Activated naive CD8-positive, alpha-beta T cell (primary cell): ENCODE data around the gene MRPS26.
A peak's percentile ranks its signal among the peaks of the same experiment; 100 is the strongest.

Source experiments
- H3K27ac Mint-ChIP-seq: one replicate; pipeline ENCODE4 v1.8.0; 2021; ENCODE audit warnings: mixed read lengths
- H3K27me3 Mint-ChIP-seq: one replicate; pipeline ENCODE4 v1.8.0; 2021; ENCODE audit warnings: mixed read lengths
- H3K36me3 Mint-ChIP-seq: one replicate; pipeline ENCODE4 v1.8.0; 2021; ENCODE audit warnings: mixed read lengths
- H3K4me1 Mint-ChIP-seq: one replicate; pipeline ENCODE4 v1.8.0; 2021; ENCODE audit warnings: low read depth, mixed read lengths
- H3K4me3 Mint-ChIP-seq: one replicate; pipeline ENCODE4 v1.8.0; 2021; ENCODE audit warnings: mild to moderate bottlenecking, mixed read lengths
- H3K9me3 Mint-ChIP-seq: one replicate; pipeline ENCODE4 v1.8.0; 2021; ENCODE audit warnings: low read depth, mixed read lengths

The MRPS26 gene

DNA sequence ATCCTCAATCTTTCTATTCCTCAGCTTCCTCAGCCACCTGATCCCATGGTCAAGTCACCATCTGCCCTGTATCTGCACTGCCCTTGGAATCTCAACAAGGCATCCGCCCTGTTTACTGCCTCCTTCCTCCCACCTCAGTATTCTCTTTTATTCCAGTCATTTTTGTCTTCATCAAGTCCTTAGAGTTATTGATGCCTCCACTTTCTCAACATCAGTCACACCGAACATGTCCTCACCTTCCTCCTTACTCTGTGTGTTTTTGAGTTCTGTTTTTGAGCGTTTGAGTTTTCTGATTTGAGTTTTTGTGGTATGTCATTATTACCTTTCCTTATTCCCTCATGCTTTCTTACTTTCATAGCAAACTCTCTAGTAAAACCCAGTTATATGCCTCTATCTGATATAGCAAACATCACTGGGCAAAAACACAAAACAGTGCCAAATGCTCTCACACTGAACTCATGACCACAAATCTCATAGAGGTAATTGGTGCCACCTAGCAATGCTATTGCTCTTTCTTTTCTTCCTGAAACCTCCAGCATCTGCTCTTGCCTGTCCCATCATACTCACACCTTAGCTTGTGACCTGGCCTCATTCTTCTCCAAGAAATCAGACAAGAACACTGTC lies 14.2 kb upstream of the MRPS26 start:
- Mint-ChIP-seq H3K27ac (no peak overlapping the region), H3K36me3 (peaks cover 4% of the 10 kb centered on the region), H3K4me3 (no peak overlapping the region), H3K4me1 (no peaks in the 10 kb centered on the region), H3K9me3 (no peaks in the 10 kb centered on the region), H3K27me3 (no peaks in the 10 kb centered on the region)

DNA sequence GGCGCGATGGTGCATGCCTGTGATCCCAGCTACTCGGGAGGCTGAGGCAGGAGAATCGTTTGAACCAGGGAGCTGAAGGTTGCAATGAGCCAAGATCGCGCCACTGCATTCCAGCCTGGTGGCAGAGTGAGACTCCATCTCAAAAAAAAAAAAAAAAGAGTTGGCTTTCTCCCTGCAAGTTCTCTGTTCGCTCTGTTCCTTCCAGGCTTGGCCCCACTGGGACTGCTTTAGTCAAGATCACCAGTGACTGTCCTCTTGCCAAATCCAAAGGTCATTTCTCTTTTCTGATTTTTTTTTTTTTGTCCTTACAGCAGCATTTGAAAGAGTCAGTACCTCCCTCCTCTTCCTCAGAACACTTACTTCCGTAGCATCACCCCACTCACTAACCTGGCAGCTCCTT lies 13.2 kb upstream of the MRPS26 start:
- Mint-ChIP-seq H3K36me3 (peaks cover 4% of the 10 kb centered on the region), H3K9me3 (no peaks in the 10 kb centered on the region), H3K4me1 (no peaks in the 10 kb centered on the region), H3K4me3 (no peak overlapping the region), H3K27ac (no peak overlapping the region), H3K27me3 (no peaks in the 10 kb centered on the region)

DNA sequence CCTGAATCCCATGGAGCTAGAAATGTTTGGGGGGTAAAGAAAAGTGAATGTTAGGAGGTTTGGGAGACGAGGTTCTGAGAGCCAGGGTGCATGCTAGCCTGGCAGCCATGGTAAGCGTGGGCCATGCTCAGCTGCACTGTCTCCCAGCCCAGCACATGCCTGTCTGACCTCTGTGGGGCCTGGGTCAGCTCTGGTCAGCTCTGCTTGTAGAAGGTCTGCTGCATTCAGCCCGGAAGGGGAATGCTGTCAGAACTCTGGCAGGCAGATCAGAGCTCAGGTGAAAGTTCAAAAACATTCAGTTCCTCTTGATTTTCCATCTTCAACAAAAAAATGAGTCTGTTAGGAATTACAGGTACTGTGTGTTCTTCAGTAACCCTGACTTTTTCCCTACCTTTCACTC lies 8.2 kb upstream of the MRPS26 start:
- Mint-ChIP-seq H3K4me3 (no peak overlapping the region), H3K27ac (no peak overlapping the region), H3K27me3 (no peaks in the 10 kb centered on the region), H3K4me1 (no peaks in the 10 kb centered on the region), H3K9me3 (no peaks in the 10 kb centered on the region), H3K36me3 (peaks cover 2% of the 10 kb centered on the region)

DNA sequence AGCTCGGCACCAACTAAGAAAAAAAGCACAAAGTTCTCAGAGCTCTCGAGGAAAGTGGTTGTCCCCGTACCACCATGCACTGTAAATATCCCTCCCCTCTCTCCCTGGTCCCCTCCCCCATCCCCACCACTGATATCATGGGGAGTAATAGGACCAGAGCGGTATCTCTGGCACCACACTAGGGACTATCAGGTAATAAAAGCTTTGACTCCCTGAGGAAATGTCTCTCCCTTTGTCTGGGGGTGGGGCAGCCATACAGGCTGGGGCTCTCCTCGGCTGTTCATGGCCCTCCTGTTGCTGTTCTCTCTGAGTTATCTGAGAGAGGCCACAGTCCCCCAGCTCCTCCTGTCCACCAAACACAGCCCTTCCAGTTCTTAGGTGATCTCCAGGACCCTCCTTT lies 7.4 kb upstream of the MRPS26 start:
- Mint-ChIP-seq H3K9me3 (no peaks in the 10 kb centered on the region), H3K4me1 (no peaks in the 10 kb centered on the region), H3K27me3 (no peaks in the 10 kb centered on the region), H3K4me3 (no peak overlapping the region), H3K27ac (peak overlapping the region; percentile 7), H3K36me3 (peaks cover 2% of the 10 kb centered on the region)

DNA sequence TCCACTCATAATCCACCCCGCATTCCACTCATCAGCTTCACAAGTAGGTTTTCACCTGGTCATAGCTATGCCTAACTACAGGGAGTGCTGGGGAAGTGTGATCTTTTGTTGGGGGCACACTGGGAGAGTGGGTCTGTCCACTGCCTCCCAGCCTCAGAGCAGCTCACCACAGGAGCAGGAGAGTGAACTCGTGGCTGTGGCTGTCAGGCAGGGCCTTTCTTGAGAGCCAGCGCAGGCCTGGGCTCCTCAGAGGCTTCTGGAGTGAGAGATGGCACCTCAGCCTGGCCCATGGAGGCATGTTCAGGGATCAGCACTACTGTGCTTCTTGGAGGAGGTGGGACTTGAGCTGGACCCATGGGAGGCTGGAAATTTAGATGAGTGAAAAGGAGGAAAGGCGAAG lies 6.4 kb upstream of the MRPS26 start:
- peaks cover 2% of the 10 kb centered on the region for H3K36me3 Mint-ChIP-seq

DNA sequence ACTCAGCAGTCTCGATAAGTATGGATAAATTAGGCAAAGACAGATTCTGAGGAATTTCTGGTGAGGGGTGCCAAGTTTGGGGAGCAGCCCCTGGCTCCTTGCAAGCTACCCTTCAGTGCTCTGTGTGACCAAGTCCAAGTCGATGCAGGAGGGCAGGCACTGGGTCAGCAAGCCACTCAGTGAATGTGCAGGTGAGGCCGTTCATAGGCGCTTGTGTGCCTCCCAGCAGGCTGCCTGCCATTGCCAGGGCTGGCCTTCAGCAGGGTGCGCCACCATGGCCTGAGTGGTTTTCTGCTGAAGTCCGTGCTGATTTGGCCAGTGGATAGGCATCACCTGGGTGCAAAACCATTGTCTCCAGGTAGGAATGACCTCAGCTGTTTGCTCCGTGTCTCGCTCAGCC lies 5.8 kb upstream of the MRPS26 start:
- Mint-ChIP-seq H3K9me3 (no peaks in the 10 kb centered on the region), H3K4me1 (peaks cover 3% of the 10 kb centered on the region), H3K36me3 (peaks cover 2% of the 10 kb centered on the region)

More for the DNA sequence above, 6.4 kb upstream of the MRPS26 start:
- Mint-ChIP-seq H3K4me3 (no peak overlapping the region), H3K4me1 (no peaks in the 10 kb centered on the region), H3K27ac (peak overlapping the region; percentile 58), H3K27me3 (no peaks in the 10 kb centered on the region), H3K9me3 (no peaks in the 10 kb centered on the region)

DNA sequence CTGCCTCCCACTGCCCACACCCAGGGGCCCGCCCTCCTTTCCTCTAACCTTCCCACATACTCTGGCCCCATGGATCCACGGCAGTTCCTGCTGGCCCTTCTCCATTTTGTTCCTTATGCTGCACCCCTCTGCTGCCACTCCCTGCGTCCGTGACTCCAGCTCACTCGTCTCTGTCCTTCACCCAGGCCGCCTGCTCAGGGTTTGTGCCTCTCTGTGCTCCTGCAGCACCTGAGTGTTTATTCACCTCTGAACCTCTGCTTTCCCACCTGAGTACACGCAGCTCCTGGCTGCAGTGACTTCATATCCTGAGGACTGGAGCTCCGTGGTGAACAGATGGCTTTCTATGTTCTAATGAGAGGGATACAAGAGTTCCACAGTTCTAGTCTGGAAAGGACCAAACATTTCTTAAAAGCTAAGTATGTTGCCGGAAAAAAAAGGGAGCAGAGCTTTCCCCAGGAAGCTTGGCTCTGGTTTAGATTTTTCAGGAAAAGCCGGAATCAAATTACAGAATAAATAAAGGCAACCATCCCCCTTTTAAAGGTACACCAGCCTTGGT lies 3.9 kb upstream of the MRPS26 start:
- Mint-ChIP-seq H3K27me3 (no peaks in the 10 kb centered on the region), H3K27ac (peak overlapping the region; percentile 25), H3K9me3 (no peaks in the 10 kb centered on the region), H3K4me3 (no peak overlapping the region), H3K4me1 (peaks cover 8% of the 10 kb centered on the region), H3K36me3 (no peaks in the 10 kb centered on the region)

More for the DNA sequence above, 5.8 kb upstream of the MRPS26 start:
- Mint-ChIP-seq H3K27me3 (no peaks in the 10 kb centered on the region), H3K27ac (no peak overlapping the region), H3K4me3 (no peak overlapping the region)

DNA sequence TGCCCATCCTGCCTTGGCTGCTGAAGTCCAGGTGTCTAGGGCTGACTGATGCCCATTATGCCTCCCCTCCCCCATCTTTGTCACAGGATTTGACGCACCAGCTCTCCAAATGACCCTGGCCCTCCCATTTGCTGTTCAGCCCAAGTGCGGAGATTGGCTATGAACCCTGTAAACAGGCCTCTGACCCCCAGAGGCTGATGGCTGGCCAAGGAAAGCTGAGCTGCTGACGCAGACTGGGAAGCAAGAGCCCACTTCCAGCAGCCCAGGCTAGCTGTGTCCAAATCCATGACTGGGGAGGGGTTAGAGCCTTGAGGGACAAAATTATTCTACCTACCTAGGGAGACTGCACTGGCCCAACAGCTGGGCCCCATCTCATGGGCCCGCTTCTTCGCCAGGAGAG lies 3.2 kb upstream of the MRPS26 start:
- H3K4me1 Mint-ChIP-seq = peaks cover 10% of the 10 kb centered on the region
- no peaks in the 10 kb centered on the region for H3K36me3 Mint-ChIP-seq
- H3K9me3 Mint-ChIP-seq = no peaks in the 10 kb centered on the region
- H3K27me3 Mint-ChIP-seq = no peaks in the 10 kb centered on the region
- no peak overlapping the region for H3K27ac Mint-ChIP-seq
- no peak overlapping the region for H3K4me3 Mint-ChIP-seq

DNA sequence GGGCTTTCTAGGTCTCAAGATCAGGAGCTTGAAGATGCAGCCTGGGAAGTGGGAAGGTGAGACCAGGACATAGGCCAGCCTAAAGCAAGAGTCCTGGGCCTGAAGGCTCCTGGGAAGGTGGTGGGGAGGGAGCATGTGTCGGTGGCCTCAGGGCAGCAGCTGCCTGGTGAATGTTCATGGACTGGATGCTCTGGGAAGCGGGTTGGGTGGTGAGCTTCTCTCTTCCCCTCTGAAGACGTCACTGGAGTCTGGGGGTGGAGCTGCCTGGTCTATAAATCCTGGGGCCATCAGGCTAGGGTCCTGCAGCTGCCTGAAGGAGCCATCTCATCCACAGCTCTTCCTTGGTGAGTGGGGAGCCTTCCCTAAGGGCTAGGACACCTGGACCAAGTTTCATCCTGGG lies 2.5 kb upstream of the MRPS26 start, which contains the start of gene GNRH2:
Gene GNRH2 (plus strand): TSS at position 301 of the 400 bp plus-strand sequence. CDS start 793 bp downstream, outside the sequence.
- no peaks in the 10 kb centered on the region for H3K9me3 Mint-ChIP-seq
- H3K4me1 Mint-ChIP-seq = peaks cover 11% of the 10 kb centered on the region
- no peaks in the 10 kb centered on the region for H3K27me3 Mint-ChIP-seq
- H3K4me3 Mint-ChIP-seq = no peak within 1 kb of the TSS
- H3K27ac Mint-ChIP-seq = peak within 1 kb of the TSS; percentile 16
- no peaks in the 10 kb centered on the region for H3K36me3 Mint-ChIP-seq

DNA sequence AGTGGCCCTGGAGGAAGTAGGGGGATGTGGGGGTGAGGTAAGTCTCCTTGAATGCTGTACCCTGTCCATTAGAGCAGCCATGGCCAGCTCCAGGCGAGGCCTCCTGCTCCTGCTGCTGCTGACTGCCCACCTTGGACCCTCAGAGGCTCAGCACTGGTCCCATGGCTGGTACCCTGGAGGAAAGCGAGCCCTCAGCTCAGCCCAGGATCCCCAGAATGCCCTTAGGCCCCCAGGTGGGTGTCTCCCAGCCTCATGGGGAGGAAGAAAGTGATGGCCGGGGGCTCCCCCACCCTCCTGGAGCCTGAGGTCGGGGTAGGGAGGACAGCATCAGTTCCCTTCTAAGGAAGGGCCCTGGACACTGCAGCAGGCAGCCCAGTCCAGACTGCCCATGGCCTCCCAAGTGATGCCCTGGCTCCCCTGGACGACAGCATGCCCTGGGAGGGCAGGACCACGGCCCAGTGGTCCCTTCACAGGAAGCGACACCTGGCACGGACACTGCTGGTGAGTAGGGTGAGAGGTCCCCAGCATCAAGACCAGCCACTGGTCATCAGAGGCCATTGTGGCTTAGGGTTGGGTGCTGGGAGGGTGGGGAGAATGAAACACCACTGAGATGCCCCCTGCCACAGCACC lies 1.4 kb upstream of the MRPS26 start:
- Mint-ChIP-seq H3K27ac (no peak overlapping the region), H3K27me3 (no peaks in the 10 kb centered on the region), H3K4me3 (peak overlapping the region; percentile 87), H3K4me1 (peaks cover 12% of the 10 kb centered on the region), H3K9me3 (no peaks in the 10 kb centered on the region), H3K36me3 (peaks cover 2% of the 10 kb centered on the region)

DNA sequence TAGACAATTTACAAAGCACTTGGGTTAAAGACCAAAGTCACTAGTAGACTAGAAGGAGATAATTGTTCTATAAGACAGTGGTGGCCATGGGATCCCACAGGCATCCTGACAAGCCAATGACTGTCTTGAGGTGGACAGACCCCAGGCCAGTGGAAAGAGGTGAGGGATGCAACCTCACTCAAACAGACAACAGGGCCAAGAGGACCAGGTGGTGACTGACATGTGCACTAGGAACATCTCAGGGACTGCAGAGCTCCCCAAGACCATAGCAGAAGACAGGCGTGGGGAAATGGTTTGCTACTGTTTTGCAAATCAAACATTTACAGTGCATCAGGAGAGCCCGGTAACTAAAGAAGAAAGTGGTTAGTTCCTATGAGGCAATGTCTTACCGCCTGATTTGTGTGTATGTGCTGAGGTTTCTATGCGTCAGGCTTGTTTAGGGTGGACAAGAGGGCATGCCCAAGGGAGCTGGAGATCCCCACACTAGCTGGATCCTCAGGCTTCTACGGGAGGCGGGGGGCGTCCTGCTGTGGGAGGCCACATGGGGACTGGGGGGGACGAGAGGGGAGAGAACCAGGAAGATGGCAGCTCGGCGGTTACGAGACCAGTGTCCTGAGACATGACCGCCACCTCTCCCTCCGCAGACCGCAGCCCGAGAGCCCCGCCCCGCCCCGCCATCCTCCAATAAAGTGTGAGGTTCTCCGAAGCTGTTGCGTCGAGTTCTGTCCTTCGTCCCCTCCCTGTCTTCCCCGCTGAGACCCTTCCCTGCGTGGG lies 623 bp upstream of the MRPS26 start:
- H3K27me3 Mint-ChIP-seq = no peaks in the 10 kb centered on the region
- no peaks in the 10 kb centered on the region for H3K9me3 Mint-ChIP-seq
- peaks cover 4% of the 10 kb centered on the region for H3K36me3 Mint-ChIP-seq
- H3K4me3 Mint-ChIP-seq = peak overlapping the region; percentile 87
- H3K27ac Mint-ChIP-seq = peak overlapping the region; percentile 69
- peaks cover 15% of the 10 kb centered on the region for H3K4me1 Mint-ChIP-seq

DNA sequence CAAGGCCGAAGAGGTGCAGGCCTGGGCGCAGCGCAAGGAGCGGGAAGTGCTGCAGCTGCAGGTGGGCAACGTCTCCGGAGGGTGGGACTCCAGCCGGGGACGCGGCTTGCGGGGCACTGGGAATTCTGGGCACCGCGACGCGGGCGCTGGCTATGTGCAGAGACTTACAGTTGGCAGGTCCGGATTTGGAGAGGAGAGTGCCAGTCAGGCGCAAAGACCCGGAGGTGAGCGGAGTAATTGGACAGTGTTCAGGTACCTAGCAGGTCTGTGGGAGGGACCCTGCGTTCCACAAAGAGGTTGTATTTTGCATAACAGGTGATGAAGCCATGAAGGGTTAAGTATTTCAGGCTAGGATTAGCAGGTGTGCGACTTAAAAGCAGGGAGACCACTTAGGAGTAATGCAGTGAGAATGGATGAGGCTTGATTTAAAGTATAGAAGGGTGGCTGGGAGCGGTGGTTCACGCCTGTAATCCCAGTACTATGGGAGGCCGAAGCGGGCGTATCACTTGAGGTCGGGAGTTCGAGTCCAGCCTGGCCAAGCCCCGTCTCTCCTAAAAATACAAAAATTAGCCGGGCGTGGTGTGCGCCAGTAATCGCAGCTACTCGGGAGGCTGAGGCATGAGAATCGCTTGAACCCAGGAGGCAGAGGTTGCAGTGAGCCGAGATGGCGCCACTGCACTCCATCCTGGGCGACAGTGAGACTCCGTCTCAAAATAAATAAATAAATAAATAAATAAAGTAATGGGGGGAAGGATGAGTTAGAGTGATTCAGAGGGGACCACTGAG lies 1.0 kb downstream of the MRPS26 start:
- peak overlapping the region; percentile 76 for H3K27ac Mint-ChIP-seq
- H3K36me3 Mint-ChIP-seq = peaks cover 7% of the 10 kb centered on the region
- H3K4me1 Mint-ChIP-seq = peaks cover 18% of the 10 kb centered on the region
- no peaks in the 10 kb centered on the region for H3K9me3 Mint-ChIP-seq
- no peaks in the 10 kb centered on the region for H3K27me3 Mint-ChIP-seq
- peak overlapping the region; percentile 95 for H3K4me3 Mint-ChIP-seq

DNA sequence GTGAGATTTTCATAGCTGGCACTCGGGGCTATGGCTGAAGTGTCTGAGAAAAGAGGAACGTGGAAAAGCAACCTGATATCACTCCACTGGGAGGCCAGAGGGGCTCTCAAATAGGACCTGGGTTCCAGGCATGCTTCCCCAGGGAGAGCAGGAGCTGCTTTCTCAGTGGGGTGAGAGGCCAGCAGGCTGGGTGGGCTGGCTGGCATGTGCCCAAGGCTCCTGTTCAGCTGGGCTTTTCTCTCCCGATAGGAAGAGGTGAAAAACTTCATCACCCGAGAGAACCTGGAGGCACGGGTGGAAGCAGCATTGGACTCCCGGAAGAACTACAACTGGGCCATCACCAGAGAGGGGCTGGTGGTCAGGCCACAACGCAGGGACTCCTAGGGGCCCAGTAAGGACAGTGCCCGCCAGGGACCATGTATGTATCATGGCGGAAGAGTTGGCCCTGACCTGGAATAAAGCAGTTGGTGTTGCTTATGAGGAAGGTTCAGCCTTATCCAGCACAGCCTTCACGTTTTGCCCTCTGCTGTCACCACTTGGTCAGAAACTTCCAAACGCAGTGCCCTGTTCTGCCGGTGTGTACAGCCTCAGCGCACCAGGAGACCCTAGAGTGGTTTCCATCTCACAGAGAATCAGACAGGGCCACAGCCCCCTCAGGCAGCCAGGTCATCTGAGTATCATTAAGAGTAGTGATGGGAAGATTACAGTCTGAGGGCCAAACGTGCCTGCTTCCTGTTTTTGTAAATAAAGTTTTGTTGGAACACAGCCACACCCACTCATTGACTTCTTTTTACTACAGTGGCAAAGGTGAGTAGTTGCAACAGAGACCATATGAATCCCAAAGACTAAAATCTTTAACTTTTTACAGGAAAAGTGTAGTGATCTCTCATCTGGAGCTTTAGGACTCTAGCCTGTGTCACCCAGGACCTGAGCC lies 1.9 kb downstream of the MRPS26 start:
- Mint-ChIP-seq H3K27me3 (no peaks in the 10 kb centered on the region), H3K4me3 (peak overlapping the region; percentile 95), H3K36me3 (peaks cover 7% of the 10 kb centered on the region), H3K9me3 (no peaks in the 10 kb centered on the region), H3K4me1 (peaks cover 18% of the 10 kb centered on the region), H3K27ac (no peak overlapping the region)
